ENCODE measurements around the gene BRD7.
"Not testable (repeated sequence)": the region's sequence is repeated elsewhere in the genome, so short reads cannot be mapped to it uniquely, and the experiment has no call there.

Gene BRD7

DNA sequence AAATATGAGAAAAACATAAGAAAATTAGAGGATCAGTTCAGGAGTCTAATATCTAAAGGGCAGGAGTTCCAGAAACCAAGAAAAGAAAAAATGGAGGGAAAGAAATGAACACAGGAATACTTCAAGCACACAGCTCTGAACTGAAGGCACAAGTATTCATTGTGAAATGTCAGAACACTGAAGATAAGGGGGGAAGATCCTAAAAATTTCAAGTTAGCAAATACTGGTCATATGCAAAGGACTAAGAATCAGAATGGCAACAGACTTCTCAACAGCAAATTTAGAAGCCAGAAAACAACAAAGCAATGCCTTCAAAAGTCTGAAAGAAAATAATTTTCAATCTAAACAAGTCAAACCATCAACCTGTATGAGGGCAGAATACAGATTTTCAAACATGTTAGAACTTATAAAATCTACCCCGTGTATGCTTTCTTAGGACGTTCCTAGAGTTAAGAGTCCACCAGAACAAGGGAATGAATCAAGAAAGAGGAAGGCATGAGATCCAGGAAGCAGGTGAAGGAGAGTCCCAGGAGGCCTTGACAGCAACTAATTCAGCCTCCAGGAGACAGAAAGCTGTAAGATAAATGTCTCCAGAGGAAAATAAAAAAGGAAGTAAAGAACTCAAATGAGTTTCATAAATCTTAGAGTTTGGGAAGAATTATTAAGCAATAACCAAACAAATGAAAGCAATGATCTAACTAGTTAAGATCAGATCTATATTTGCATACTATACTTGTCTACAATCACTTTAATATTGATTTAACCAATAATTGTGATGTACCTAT, 2.8 kb downstream of the BRD7 start:
- no peak for DNase-seq
- in situ Hi-C loops (cut with HindIII; ENCODE audit: low pct_ligation_motif_present, low pct_unique_long_range_greater_than_20kb, low sequenced_read_pairs) = no loop called here

DNA sequence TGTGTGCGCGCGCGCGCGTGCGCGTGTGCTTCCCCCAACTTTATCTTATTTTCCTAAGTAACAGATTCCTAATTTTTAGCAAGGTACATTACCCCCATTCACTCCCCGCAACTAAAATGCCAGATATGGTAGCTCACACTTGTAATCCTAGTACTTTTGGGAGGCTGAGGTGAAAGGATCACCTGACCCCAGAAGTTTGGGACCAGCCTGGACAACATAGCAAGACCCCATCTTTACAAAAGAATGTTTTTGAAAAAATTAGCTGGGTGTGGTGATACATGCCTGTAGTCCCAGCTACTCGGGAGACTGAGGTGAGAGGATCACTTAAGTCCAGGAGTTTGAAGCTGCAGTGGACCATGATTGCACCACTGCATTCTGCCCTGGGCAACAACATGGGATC, 5.1 kb downstream of the BRD7 start:
- in situ Hi-C loops (cut with HindIII; ENCODE audit: low pct_ligation_motif_present, low pct_unique_long_range_greater_than_20kb, low sequenced_read_pairs) = no loop called here

DNA sequence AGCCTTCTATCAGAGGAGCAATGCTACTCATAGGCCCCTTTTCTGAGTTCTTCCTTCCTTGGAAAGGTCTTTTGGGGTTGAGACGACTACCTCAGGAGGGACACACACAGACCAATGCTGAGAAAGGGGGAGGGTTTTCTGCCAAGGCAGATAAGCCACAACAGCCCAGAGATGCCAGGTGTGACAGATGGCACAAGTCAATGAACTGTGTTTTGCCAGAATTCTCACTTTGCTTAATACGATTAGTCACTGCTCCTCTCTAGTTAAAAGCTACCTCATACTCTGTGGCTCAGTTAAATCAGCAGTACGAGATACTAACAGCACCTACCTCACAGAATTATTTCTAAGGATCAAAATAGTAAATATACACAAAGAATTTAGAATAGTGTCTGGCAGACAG, 8.0 kb downstream of the BRD7 start:
- in situ Hi-C loops (cut with HindIII; ENCODE audit: low pct_ligation_motif_present, low pct_unique_long_range_greater_than_20kb, low sequenced_read_pairs) = no loop called here
- DNase-seq = peak; percentile 54

More for the DNA sequence above, 5.1 kb downstream of the BRD7 start:
- no peak for DNase-seq

DNA sequence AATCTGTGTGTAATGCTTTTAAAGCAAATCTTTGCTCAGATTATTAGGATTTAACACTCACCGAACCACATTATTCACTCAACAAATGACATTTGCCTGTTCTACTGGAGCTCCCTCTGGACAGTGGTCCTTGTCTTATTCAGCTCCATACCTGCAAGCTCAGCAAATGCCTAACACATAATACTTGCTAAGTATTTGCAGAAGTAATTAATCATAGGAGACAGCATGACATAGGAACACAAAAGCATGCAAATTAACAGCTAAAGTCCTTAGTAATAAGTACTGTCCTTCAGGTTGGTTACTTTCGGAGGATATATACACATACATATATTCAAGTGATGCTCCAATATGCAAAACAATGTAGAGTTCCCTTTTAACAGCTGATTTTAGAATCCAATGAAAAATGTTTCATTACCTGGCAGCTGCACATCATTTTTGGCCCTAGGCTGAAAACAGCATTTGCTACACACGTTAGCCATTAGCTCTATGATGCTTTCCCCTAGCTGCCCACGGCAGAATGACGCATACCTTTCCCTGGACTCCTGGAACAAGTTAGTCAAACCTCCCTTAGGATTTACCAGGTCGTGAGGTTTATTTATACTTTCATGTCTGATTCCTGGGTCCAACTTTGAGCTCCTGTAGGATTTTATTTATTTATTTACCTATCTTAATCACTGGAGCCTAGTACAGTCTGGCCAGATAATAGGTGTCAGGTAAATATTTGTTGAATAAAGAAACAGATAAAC, 8.6 kb downstream of the BRD7 start:
- DNase-seq = peak; percentile 71
- in situ Hi-C loops (cut with HindIII; ENCODE audit: low pct_ligation_motif_present, low pct_unique_long_range_greater_than_20kb, low sequenced_read_pairs) = no loop called here

DNA sequence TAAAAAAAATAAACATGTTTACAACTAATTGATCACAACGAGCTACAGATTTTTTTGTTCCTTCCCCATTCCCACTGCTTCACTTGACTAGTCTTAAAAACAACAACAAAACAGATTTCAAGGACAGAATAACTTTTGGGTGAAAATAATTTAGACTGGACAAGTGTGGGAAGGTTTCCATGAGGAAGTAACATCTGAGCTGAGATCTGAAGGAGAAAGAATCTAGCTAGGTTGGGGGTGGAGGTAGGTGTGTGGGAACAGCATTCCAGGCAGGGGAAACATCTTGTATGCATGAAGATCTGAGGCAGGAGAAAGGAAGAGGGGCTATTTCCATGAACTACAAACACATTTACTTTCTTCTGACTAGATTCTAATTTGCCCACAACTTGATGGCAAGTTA, 9.2 kb downstream of the BRD7 start:
- DNase-seq = no peak
- in situ Hi-C loops (cut with HindIII; ENCODE audit: low pct_ligation_motif_present, low pct_unique_long_range_greater_than_20kb, low sequenced_read_pairs) = no loop called here

DNA sequence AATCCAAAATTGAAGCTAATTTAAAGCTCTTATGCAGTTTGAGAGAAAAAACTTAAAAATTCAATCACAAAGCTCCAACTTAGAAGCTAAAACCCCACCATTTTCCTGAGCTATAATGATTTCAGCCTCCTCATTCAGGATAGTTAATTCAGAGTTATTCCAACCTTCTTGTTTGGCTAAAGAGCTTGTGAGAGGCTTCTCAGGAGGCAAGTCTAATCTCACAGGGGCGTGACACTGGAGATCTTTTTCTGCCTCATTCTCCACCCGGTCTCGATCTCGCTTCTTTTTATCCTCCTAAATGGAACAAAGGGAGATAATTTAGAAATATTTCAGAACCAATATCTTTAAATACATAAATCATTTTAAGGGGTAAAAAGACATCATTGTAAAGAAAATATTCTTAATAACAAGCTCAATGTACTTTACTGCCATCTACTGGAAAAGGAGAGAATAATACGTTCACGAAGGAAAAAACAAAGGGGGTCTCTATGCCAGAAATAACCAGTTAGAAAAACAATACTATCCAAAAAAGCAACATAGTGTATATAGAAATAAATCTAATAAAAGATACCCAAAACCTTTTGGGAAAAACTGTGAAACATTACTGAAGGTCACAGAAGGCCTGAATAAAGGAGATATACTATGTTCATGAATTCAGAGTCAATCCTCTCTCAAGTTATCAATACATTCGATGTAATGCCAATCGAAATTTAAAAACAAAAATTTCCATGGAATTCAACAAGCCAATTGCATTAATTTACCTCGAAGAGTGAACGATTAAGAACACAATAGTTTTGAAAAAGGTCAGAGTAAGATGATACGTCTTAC, 13.9 kb downstream of the BRD7 start:
- in situ Hi-C loops (cut with HindIII; ENCODE audit: low pct_ligation_motif_present, low pct_unique_long_range_greater_than_20kb, low sequenced_read_pairs) = no loop called here

DNA sequence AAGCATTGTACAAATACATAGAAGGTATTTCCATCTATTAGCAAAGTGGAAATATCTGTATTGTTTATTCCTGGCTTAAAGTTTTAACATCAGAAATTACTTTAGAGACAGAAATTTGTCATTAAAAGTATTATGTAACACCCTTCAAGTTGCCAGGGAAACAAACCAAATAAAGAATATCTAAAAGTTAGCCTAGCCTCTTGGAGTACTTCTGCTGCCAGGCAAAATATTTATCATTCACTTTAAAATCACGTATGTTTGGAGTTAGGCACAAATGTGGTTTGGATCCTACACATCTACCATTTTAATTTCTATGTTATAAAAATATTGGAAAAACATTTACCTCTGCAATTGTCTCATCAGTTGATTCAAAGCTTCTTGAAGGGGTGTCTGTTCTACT, 14.7 kb downstream of the BRD7 start:
- in situ Hi-C loops (cut with HindIII; ENCODE audit: low pct_ligation_motif_present, low pct_unique_long_range_greater_than_20kb, low sequenced_read_pairs) = no loop called here
- no peak for DNase-seq

More for the DNA sequence above, 13.9 kb downstream of the BRD7 start:
- peak; percentile 56 for DNase-seq

DNA sequence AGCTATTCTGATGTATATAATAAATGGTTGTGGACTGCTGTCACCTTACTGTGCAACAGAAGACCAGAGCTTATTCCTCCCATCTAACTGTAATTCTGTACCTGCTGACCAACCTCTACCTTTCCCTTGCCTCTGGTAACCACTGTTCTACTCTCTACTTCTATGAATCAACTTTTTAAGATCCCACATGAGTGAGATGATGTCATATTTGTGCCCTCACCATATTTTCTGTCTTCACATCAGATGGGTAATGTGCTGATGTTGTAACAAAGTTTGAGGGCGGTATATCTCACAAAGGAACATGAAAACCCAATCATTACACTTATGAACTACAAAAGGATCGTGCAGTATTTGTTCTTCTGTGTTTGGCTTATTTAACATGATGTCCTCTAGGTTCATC, 16.8 kb downstream of the BRD7 start:
- DNase-seq = no peak
- in situ Hi-C loops (cut with HindIII; ENCODE audit: low pct_ligation_motif_present, low pct_unique_long_range_greater_than_20kb, low sequenced_read_pairs) = no loop called here

DNA sequence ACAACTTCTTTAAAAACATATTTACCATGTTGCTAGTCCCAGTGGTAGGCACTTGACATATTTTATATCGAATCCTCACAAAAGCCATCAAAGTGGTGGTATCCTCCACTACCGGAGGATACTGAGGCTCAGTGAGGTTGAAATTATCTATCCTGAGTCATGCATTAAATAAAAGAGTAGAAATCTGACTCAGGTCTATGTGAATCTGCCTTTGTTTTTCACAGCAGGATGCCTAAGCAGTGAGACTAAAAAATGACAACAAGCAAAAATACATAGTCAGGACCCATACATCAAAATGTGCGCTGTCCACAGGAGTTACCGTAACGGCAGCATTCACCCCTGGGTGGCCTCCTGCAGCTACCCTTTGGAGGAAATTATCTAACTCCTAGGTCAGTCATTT, 17.7 kb downstream of the BRD7 start:
- DNase-seq = no peak
- in situ Hi-C loops (cut with HindIII; ENCODE audit: low pct_ligation_motif_present, low pct_unique_long_range_greater_than_20kb, low sequenced_read_pairs) = no loop called here

DNA sequence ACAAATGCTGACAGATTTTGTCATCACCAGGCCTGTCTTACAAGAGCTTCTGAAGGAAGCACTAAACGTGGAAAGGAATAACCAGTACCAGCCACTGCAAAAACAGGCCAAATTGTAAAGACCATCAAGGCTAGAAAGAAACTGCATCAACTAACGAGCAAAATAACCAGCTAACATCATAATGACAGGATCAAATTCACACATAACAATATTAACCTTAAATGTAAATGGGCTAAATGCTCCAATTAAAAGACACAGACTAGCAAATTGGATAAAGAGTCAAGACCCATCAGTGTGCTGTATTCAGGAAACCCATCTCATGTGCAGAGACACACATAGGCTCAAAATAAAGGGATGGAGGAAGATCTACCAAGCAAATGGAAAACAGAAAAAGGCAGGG, 23.6 kb downstream of the BRD7 start:
- in situ Hi-C loops (cut with HindIII; ENCODE audit: low pct_ligation_motif_present, low pct_unique_long_range_greater_than_20kb, low sequenced_read_pairs); DNase-seq: not testable (repeated sequence)

DNA sequence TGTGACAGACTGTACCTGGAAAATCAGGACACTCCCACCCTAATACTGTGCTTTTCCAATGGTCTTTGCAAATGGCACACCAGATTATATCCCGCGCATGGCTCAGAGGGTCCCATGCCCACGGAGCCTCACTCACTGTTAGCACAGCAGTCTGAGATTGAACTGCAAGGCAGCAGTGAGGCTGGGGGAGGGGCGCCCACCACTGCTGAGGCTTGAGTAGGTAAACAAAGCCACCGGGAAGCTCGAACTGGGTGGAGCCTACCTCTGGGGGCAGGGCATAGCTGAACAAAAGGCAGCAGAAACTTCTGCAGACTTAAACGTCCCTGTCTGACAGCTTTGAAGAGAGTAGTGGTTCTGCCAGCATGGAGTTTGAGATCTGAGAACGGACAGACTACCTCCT, 25.2 kb downstream of the BRD7 start:
- DNase-seq; in situ Hi-C loops (cut with HindIII; ENCODE audit: low pct_ligation_motif_present, low pct_unique_long_range_greater_than_20kb, low sequenced_read_pairs): not testable (repeated sequence)

DNA sequence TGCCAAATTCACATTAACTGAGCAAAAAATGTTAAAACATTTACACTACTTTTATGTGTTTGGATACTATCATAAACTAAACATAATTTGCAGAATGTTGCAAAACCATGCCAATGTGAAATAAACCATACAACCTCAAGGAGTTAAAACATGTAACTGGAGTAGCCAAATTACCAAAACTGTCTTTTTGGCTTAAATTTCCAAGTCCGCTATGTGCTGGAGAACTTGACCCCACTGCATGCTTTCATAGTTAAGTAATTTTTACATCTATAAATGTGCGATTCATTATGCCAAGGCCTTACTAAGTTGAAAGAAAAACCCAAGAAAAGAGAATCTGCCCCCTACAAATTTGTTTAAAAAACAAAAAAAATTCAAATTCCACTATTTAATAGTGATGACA, 28.2 kb downstream of the BRD7 start:
- in situ Hi-C loops (cut with HindIII; ENCODE audit: low pct_ligation_motif_present, low pct_unique_long_range_greater_than_20kb, low sequenced_read_pairs) = no loop called here
- no peak for DNase-seq

DNA sequence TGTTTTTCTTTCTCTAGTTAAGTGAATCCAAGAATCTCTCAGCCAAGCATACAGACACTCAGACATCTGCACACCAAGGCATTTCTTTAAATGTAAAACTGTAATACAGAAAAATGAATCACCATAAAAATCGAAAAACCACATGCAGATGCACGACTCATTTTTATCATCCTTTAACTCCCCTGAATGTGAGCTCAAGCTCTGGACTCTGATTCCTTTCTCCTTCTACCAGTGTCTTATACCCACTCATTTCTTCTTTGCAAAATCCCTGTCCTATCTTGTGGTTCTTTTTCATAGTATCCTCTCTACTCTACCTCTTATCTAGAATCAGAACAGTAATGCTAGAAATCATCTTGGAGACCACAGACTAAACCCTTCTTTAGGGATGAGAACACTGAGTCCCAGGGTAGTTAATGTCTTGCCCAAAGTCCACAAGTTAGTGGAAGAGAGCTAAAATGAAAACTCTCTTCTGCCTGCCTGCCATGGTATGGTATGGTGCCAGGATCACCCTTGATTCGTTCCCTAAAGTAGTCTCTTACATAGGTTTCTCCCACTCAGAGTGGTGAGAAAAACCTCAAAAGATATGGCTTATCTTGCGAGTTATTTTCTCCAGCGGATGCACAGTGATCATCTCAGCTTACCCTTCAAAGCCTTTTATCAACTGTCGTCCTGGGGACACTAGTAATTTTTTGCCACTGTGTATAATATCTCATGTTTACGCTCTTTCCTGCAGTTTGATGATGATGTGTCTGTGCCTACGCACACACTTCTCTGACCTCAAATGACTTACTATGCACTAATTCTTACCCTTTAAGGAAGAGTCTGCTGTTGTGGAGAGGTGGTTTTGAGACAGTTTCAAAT, 30.2 kb downstream of the BRD7 start:
- in situ Hi-C loops (cut with HindIII; ENCODE audit: low pct_ligation_motif_present, low pct_unique_long_range_greater_than_20kb, low sequenced_read_pairs) = no loop called here
- no peak for DNase-seq

DNA sequence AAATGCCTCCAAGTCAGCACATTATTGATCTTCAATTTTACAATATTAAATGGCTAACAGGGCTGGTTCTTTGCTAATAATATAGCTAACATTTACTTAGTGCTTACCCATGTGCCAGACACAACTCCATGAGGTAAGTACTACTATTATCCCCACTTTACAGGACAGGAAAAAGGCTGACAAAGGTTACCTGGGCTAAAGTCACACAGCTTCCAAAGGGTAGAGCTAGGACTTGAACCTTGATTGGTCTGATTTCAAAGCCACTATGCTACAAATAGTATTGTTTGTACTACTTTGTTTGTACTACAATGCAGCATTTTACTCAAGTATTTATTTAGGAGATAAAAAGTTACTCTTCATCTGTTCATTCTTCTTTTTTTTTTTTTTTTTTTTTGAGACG, 31.9 kb downstream of the BRD7 start:
- no peak for DNase-seq
- in situ Hi-C loops (cut with HindIII; ENCODE audit: low pct_ligation_motif_present, low pct_unique_long_range_greater_than_20kb, low sequenced_read_pairs) = no loop called here

DNA sequence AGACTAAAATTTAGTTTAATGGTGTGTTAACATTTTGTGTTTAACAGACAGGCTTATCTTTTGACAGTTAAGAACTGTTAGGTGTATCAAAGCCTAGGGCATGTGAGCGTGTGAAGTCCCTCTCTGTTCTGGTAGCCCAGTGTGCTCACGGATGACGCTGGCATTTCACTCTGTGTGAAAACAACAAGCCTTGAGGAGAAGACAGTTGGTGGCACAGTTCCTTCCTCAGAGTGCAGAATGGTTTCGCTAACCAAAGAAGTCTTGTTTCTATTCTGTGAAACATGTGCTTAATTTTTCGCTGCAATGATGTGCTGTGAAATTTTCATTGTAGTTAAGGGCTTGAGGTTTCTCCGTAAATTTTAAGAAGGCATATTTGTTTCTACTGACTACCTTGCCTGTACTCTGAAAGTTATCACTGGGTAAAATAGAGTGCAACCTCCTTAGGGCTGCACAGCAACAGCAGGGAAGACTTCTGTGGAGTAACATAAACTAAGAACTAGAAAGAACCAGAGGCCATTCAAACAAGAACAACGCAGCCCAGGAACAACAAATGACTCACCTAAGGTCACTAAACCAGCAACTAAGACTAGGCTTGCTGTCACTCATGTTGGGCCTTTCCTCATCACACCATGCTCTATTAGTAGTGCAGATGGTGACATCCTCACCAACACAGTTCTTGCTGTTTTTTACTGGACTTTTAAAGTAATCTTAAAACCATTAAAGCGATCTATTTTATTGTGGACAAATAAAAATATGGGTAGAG, 33.4 kb downstream of the BRD7 start:
- in situ Hi-C loops (cut with HindIII; ENCODE audit: low pct_ligation_motif_present, low pct_unique_long_range_greater_than_20kb, low sequenced_read_pairs) = no loop called here
- no peak for DNase-seq

DNA sequence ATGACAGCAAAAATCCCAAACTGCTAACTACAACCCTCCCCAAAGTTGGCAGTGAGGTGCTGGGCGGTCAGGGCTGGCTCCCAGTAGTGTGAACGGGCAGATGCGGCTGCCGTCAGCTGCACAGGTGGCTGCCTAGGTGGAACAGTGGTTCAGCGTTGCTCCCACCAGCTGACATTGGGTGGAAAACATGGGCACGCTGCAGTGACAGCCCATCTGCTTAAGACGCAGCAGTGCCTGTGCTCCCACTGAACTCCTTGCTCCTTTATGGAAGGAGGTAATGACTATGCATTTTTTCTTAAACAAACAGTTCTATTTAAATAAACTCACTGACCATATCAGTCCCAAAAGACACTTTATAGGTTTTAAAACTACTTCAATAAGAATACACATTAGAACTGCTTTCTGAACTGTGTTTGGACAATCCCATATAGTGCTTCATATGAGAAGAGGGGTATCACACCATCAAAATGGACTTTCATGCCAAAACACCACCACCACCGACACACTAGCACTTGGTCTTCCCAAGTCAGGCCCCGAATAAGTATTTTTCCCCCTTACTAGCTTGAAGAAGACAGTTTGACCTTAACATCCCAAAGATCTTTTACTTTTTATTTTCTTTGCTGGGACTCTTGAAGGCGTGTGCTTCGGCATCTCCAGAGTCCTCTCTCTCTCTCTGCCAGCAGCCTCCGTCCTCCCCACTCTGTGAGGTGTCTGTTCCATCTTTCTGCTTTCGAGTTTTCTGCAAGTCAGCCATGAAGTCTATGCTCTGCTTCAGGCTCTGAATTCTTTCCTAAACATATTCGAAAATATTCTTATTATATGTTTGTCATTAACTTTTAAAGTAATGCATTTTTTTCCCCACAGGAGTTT, 34.4 kb downstream of the BRD7 start:
- DNase-seq = no peak
- in situ Hi-C loops (cut with HindIII; ENCODE audit: low pct_ligation_motif_present, low pct_unique_long_range_greater_than_20kb, low sequenced_read_pairs) = no loop called here

DNA sequence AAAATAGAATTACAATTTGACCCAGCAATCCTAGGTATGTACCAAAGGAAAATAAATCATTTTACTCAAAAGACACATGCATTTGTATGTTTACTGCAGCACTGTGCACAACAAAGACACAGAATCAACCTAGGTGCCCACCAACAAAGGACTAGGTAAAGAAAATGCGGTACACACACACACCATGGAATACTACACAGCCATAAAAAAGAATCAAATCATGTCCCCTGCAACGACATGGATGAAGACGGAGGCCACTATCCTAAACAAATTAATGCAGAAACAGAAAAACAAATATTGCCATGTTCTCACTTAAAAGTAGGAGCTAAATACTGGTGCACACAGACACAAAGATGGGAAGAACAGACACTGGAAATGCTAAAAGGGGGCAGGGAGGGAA, 36.2 kb downstream of the BRD7 start:
- in situ Hi-C loops (cut with HindIII; ENCODE audit: low pct_ligation_motif_present, low pct_unique_long_range_greater_than_20kb, low sequenced_read_pairs) = no loop called here
- no peak for DNase-seq
